K562 (cell line): ENCODE measurements around the gene DGKB. TPM values are rescaled to one million over a fixed set of nuclear protein-coding genes. Genes with fewer than 3 reads are reported as not detected.

Source experiments
- ATAC-seq: fragments of 200-7000 bp; cut with Tn5 transposase; 3 replicates; pipeline ENCODE4 v1.9.1; 2020; ENCODE audit warnings: moderate library complexity
- BruUV-seq: library from RNA; stranded (reverse); fragments of 400-500 nt; replicated peaks from 2 replicates; lab custom pipeline; 2021; lab: Mats Ljungman, UMichigan
- CTCF ChIA-PET: fragments of 300-600 bp; formaldehyde crosslinking; extraction: SDS; loops from one replicate; lab custom pipeline; 2021; ENCODE audit warnings: low intra/inter-chr PET ratio; lab: Yijun Ruan, JAX
- POLR2A ChIA-PET: fragments of 300-600, 350-650 bp; sonication (Branson Sonifier 250); formaldehyde crosslinking; extraction: SDS; loops from one replicate; lab custom pipeline; 2021; ENCODE audit warnings: antibody characterized with exemption, inconsistent platforms; lab: Yijun Ruan, JAX
- DNase-seq, 4 experiments: peaks; one replicate each; pipeline versions ENCODE4 v3.0.0 to v3.0.0-alpha.2; 2011 to 2018; ENCODE audit warnings: low spot score in 3 of 4, mixed read lengths in 3 of 4; ENCODE audit errors: extremely low read depth in 1 of 4
- FAIRE-seq: peaks from 2 replicates; lab custom pipeline; 2011; peaks lifted over from hg19 to GRCh38; lab: Jason Lieb, UNC
- H2AFZ ChIP-seq: 2 replicates; pipeline ENCODE4 v1.6.0; 2011; ENCODE audit warnings: low read depth, low read length, control low read depth, inconsistent platforms
- H3K27ac ChIP-seq: fragments of 200-600 bp; 3 replicates; pipeline ENCODE4 v1.8.0; 2011; ENCODE audit warnings: low read depth, mild to moderate bottlenecking, control low read depth, inconsistent platforms, low read length, moderate library complexity, mixed read lengths; ENCODE audit errors: extremely low read depth
- H3K27me3 ChIP-seq, 2 experiments: fragments of 300-600 bp in 1 of 2; 2 replicates in 1 of 2; 3 replicates in 1 of 2; pipeline versions ENCODE4 v1.6.0 to v1.8.0; 2011; ENCODE audit warnings: inconsistent platforms in 2 of 2, low read length in 2 of 2, mild to moderate bottlenecking in 1 of 2, mixed read lengths in 1 of 2, moderate library complexity in 1 of 2; ENCODE audit not compliant: control insufficient read depth in 2 of 2, insufficient read depth in 2 of 2
- H3K36me3 ChIP-seq: fragments of 300-600 bp; 3 replicates; pipeline ENCODE4 v1.8.0; 2011; ENCODE audit warnings: mild to moderate bottlenecking, low read length, inconsistent platforms; ENCODE audit not compliant: control insufficient read depth, insufficient read depth
- H3K4me1 ChIP-seq, 2 experiments: fragments of 200-600 bp in 1 of 2; replicated peaks in 1 of 2; 2 replicates in 1 of 2; 3 replicates in 1 of 2; pipeline versions ENCODE4 v1.5.1 to v1.8.0; 2011; ENCODE audit warnings: inconsistent platforms in 2 of 2, low read length in 2 of 2, mild to moderate bottlenecking in 1 of 2, mixed read lengths in 1 of 2, moderate library complexity in 1 of 2; ENCODE audit not compliant: control insufficient read depth in 2 of 2, insufficient read depth in 2 of 2
- H3K4me2 ChIP-seq: 2 replicates; pipeline ENCODE4 v1.6.1; 2011; ENCODE audit warnings: low read length, control low read depth, inconsistent platforms, mixed read lengths; ENCODE audit not compliant: insufficient read depth
- H3K4me3 ChIP-seq: fragments of 200-600 bp; sonication (generic), shearing (Covaris generic); 2 replicates; pipeline ENCODE4 v1.5.1; 2016; ENCODE audit warnings: control low read depth, inconsistent platforms
- H3K79me2 ChIP-seq: fragments of 200-600 bp; 3 replicates; pipeline ENCODE4 v1.8.0; 2011; ENCODE audit warnings: low read length, inconsistent platforms; ENCODE audit not compliant: control insufficient read depth, insufficient read depth
- H3K9ac ChIP-seq, 2 experiments: 2 replicates each; pipeline versions ENCODE4 v1.6.0 to v1.6.1; 2011; ENCODE audit warnings: low read depth in 2 of 2, low read length in 2 of 2, control low read depth in 1 of 2, inconsistent platforms in 1 of 2, mild to moderate bottlenecking in 1 of 2, mixed read lengths in 1 of 2; ENCODE audit not compliant: insufficient read depth in 1 of 2
- H3K9me1 ChIP-seq: one replicate; pipeline ENCODE4 v1.6.0; 2011; ENCODE audit warnings: inconsistent platforms, mild to moderate bottlenecking, low read length, moderate library complexity; ENCODE audit not compliant: control insufficient read depth, insufficient read depth
- H3K9me3 ChIP-seq: replicated peaks from 2 replicates; pipeline ENCODE4 v1.5.1; 2011; ENCODE audit warnings: low read depth, low read length, inconsistent platforms; ENCODE audit not compliant: control insufficient read depth, insufficient read depth
- H4K20me1 ChIP-seq: replicated peaks from 2 replicates; pipeline ENCODE4 v1.6.1; 2011; ENCODE audit warnings: low read length, inconsistent platforms, mixed read lengths; ENCODE audit not compliant: control insufficient read depth, insufficient read depth
- BCOR ChIP-seq: fragments of 450-650 bp; IDR thresholded peaks from 2 replicates; pipeline ENCODE4 v1.6.1; 2016
- C11orf30 ChIP-seq: fragments of 450-650 bp; IDR thresholded peaks from 2 replicates; pipeline ENCODE4 v1.6.1; 2016; ENCODE audit warnings: low read depth, mild to moderate bottlenecking
- HMG20A ChIP-seq: fragments of 450-650 bp; formaldehyde crosslinking; conservative IDR thresholded peaks from 2 replicates; pipeline ENCODE4 v1.4.0; 2020; ENCODE audit warnings: mild to moderate bottlenecking, mixed read lengths
- ZFX ChIP-seq: sonication (generic); formaldehyde crosslinking; IDR thresholded peaks from 2 replicates; pipeline ENCODE4 v1.8.0; 2022; ENCODE audit warnings: mild to moderate bottlenecking, missing genetic modification reagents, moderate library complexity
- ZSCAN29 ChIP-seq: fragments of 450-650 bp; IDR thresholded peaks from 2 replicates; pipeline ENCODE4 v1.6.1; 2017
- WGBS: fragments of 100-300 bp; shearing (Covaris generic); methylation state at CpG from one replicate; pipeline ENCODE4 v1.1.6; 2016; ENCODE audit warnings: low coverage, mixed read lengths; ENCODE audit not compliant: insufficient coverage; ENCODE audit errors: missing lambda C conversion rate; 5-methylcytosine and 5-hydroxymethylcytosine counted together
- in situ Hi-C: fragments of 300-500 bp; cut with MboI; formaldehyde crosslinking; loops from 4 replicates; pipeline ENCODE4 v1.15.0; 2018; ENCODE audit warnings: inconsistent platforms, mixed read lengths
- intact Hi-C: fragments of 100-400 bp; cut with micrococcal nuclease; formaldehyde crosslinking; loops from 2 replicates; pipeline ENCODE4 v1.14.2; 2022
- polyA plus RNA-seq, 8 experiments: library from polyadenylated mRNA; depleted of rRNA in 4 of 8; stranded (reverse) in 5 of 8; unstranded in 3 of 8; fragments of >200 nt; fragmentation: Nextera tagmentation in 2 of 8; fragmentation: Illumina TruSeq in 1 of 8; extraction: Ambion mirVana in 2 of 8; extraction: Trizol in 1 of 8; gene quantifications; 2 replicates each; pipeline versions ENCODE4 v1.2.1 to v1.2.3, GENCODE V29; 2011 to 2014; ENCODE audit warnings: inconsistent platforms in 1 of 8, missing spikeins in 1 of 8
- total RNA-seq, 7 experiments: library from RNA; depleted of rRNA in 6 of 7; stranded (reverse); fragments of >200 nt in 6 of 7; fragmentation: Illumina TruSeq in 2 of 7; extraction: Trizol in 2 of 7; gene quantifications; 2 replicates each; pipeline versions ENCODE4 v1.2.1 to v1.2.3, GENCODE V29; 2011 to 2021; ENCODE audit warnings: low replicate concordance in 1 of 7

DGKB gene
- total and polyA plus RNA-seq, 9 of the 15 experiments (the other 6 are each of a cell fraction or from before 2014, with no cell fraction given) = 0.01 TPM; not detected in 8

DNA sequence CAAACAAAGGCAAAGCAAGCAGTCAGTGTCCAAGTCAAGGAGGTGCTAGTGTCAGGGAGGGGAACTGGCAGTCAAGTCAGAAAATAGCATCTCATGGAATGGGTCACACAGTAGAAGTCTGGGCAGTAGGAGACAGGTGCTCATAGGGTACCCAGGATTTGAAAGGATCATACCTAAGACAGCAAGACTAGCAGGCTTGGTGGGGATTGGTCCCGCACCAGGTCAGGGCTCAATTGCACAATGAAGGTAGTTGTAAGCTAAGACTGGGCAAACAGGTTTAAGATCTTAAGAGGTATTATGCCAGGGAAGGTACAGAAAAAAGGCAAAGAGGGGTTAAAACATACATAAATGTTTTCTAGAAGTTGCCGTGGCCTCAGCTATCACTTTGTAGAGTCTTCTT lies 731.7 kb downstream of the DGKB start:
- no peak for FAIRE-seq
- POLR2A ChIA-PET = no interaction called here
- no peaks in the 10 kb centered on the region for H4K20me1 ChIP-seq
- no peak for TF ChIP-seq ZFX (CRISPR knock-in tag)
- TF ChIP-seq HMG20A (CRISPR knock-in tag) = no peak
- TF ChIP-seq, all 486 proteins: peak for 0
- no peak overlapping the region for H3K4me2 ChIP-seq
- CTCF ChIA-PET = no interaction called here
- BruUV-seq = no TSS peak
- H3K36me3 ChIP-seq = no peaks in the 10 kb centered on the region
- no peak overlapping the region for H3K9ac ChIP-seq
- no peak overlapping the region for H3K4me3 ChIP-seq
- no peaks in the 10 kb centered on the region for H3K4me1 ChIP-seq
- no peaks in the 10 kb centered on the region for H3K79me2 ChIP-seq
- H2AFZ ChIP-seq = no peak overlapping the region
- in situ Hi-C loops (no loop called here), intact Hi-C loops (no loop called here)
- no peak for DNase-seq
- H3K27me3 ChIP-seq = no peaks in the 10 kb centered on the region
- ATAC-seq = no peak
- H3K9me1 ChIP-seq = no peaks in the 10 kb centered on the region
- H3K27ac ChIP-seq = no peak overlapping the region
- 0% methylated on average over 2 of the region's 2 CpGs for WGBS
- H3K9me3 ChIP-seq = no peaks in the 10 kb centered on the region

DNA sequence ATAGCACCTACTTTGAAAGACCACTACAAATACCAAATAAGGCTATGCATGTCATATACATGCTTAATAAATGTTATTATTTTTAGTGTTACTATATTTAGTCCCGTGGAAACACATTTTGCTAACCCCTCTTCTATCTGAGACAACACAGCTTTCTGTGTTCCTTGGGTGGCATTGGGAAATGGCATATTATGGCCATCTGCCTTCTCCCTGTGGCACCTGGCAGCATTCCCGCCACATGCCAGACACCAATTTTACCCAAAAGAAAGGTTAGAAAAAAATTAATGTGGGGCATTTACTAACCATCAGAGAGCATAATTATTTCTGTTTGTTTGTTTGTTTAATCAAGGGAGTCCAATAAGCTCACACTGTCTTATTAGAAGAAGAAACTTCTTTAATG lies 744.4 kb downstream of the DGKB start:
- no peaks in the 10 kb centered on the region for H3K27me3 ChIP-seq
- no peaks in the 10 kb centered on the region for H4K20me1 ChIP-seq
- in situ Hi-C loops (no loop called here), intact Hi-C loops (no loop called here)
- BruUV-seq = no TSS peak
- H3K4me2 ChIP-seq = no peak overlapping the region
- H3K4me3 ChIP-seq = no peak overlapping the region
- ChIA-PET POLR2A (no interaction called here), CTCF (no interaction called here)
- no peaks in the 10 kb centered on the region for H3K4me1 ChIP-seq
- H3K36me3 ChIP-seq = no peaks in the 10 kb centered on the region
- no peak for FAIRE-seq
- no peaks in the 10 kb centered on the region for H3K79me2 ChIP-seq
- no peaks in the 10 kb centered on the region for H3K9me3 ChIP-seq
- H3K9ac ChIP-seq = no peak overlapping the region
- TF ChIP-seq C11orf30 (no peak), ZSCAN29 (no peak), BCOR (no peak)
- no peaks in the 10 kb centered on the region for H3K9me1 ChIP-seq
- 0% methylated on average over 2 of the region's 2 CpGs for WGBS
- DNase-seq = no peak
- H3K27ac ChIP-seq = no peak overlapping the region
- ATAC-seq = no peak
- no peak overlapping the region for H2AFZ ChIP-seq
